H1 (cell line): ENCODE measurements around the gene GABRR1. TPM values are rescaled to one million over a fixed set of nuclear protein-coding genes. Genes with fewer than 3 reads are reported as not detected.
A peak's percentile ranks its signal among the peaks of the same experiment; 100 is the strongest.

Experiments used
- CTCF ChIA-PET: fragments of 300-600 bp; sonication (Branson Sonifier 250); formaldehyde crosslinking; loops from one replicate; lab custom pipeline; 2021; ENCODE audit not compliant: partially characterized antibody; lab: Charles Lee
- POLR2A ChIA-PET: fragments of 300-600 bp; sonication (Branson Sonifier 250); formaldehyde crosslinking; loops from one replicate; lab custom pipeline; 2021; ENCODE audit warnings: inconsistent platforms; ENCODE audit not compliant: partially characterized antibody; lab: Charles Lee
- DNase-seq, 2 experiments: peaks; one replicate each; pipeline versions ENCODE4 v3.0.0 to v3.0.0-alpha.2; 2010 to 2022; ENCODE audit warnings: low spot score in 2 of 2, low read depth in 1 of 2, mixed read lengths in 1 of 2
- FAIRE-seq: peaks from 2 replicates; lab custom pipeline; 2011; peaks lifted over from hg19 to GRCh38; lab: Jason Lieb, UNC
- H2AFZ ChIP-seq: 2 replicates; pipeline ENCODE4 v1.8.1; 2012; ENCODE audit warnings: low read length, inconsistent platforms
- H2AK5ac ChIP-seq: 2 replicates; pipeline ENCODE4 v1.6.1; 2013; ENCODE audit warnings: low read depth, low read length
- H2BK120ac ChIP-seq: replicated peaks from 2 replicates; pipeline ENCODE3; 2013; ENCODE audit warnings: low read depth, low read length, inconsistent platforms
- H2BK12ac ChIP-seq: 2 replicates; pipeline ENCODE4 v1.6.1; 2013; ENCODE audit warnings: low read depth, low read length
- H2BK15ac ChIP-seq: 2 replicates; pipeline ENCODE4 v1.6.1; 2013; ENCODE audit warnings: low read length
- H2BK20ac ChIP-seq: 2 replicates; pipeline ENCODE4 v1.6.1; 2013; ENCODE audit warnings: low read length
- H2BK5ac ChIP-seq: 2 replicates; pipeline ENCODE4 v1.6.1; 2013; ENCODE audit warnings: low read depth, low read length
- H3K14ac ChIP-seq: 2 replicates; pipeline ENCODE4 v1.6.1; 2013; ENCODE audit warnings: inconsistent platforms; ENCODE audit not compliant: insufficient read length
- H3K18ac ChIP-seq: 2 replicates; pipeline ENCODE4 v1.6.1; 2013; ENCODE audit warnings: low read length; ENCODE audit errors: extremely low read depth
- H3K23ac ChIP-seq: 2 replicates; pipeline ENCODE4 v1.6.1; 2013; ENCODE audit warnings: inconsistent platforms; ENCODE audit not compliant: insufficient read length
- H3K23me2 ChIP-seq: 2 replicates; pipeline ENCODE4 v1.6.1; 2013; ENCODE audit warnings: low read depth, low read length
- H3K27ac ChIP-seq: 2 replicates; pipeline ENCODE4 v1.6.1; 2011; ENCODE audit warnings: low read depth, low read length, inconsistent platforms
- H3K27me3 ChIP-seq, 4 experiments: replicated peaks in 1 of 4; 1 replicate in 1 of 4; 2 replicates in 3 of 4; pipeline versions ENCODE4 v1.6.1 to v1.8.1; 2011 to 2013; ENCODE audit warnings: low read length in 3 of 4, mild to moderate bottlenecking in 3 of 4, inconsistent platforms in 2 of 4, mixed read lengths in 2 of 4, moderate library complexity in 1 of 4; ENCODE audit not compliant: control insufficient read depth in 3 of 4, insufficient read depth in 3 of 4; ENCODE audit errors: extremely low read depth in 1 of 4
- H3K36me3 ChIP-seq, 4 experiments: 2 replicates each; pipeline versions ENCODE4 v1.6.1 to v1.8.1; 2011 to 2013; ENCODE audit warnings: mild to moderate bottlenecking in 4 of 4, low read length in 3 of 4, moderate library complexity in 2 of 4, control low read depth in 1 of 4, inconsistent platforms in 1 of 4; ENCODE audit not compliant: insufficient read depth in 4 of 4, control insufficient read depth in 2 of 4
- H3K4ac ChIP-seq: replicated peaks from 2 replicates; pipeline ENCODE3; 2013; ENCODE audit warnings: low read length, low read depth, mixed read lengths, inconsistent platforms; ENCODE audit not compliant: insufficient read length
- H3K4me1 ChIP-seq, 4 experiments: replicated peaks in 1 of 4; 1 replicate in 1 of 4; 2 replicates in 3 of 4; pipeline versions ENCODE4 v1.6.1 to v1.8.1; 2011 to 2013; ENCODE audit warnings: low read length in 3 of 4, inconsistent platforms in 2 of 4, mixed read lengths in 1 of 4; ENCODE audit not compliant: insufficient read depth in 4 of 4, control insufficient read depth in 3 of 4
- H3K4me2 ChIP-seq, 2 experiments: 2 replicates each; pipeline versions ENCODE4 v1.6.1 to v1.8.1; 2011 to 2013; ENCODE audit warnings: low read depth in 2 of 2, low read length in 2 of 2, control low read depth in 1 of 2, inconsistent platforms in 1 of 2, mild to moderate bottlenecking in 1 of 2; ENCODE audit not compliant: insufficient read depth in 1 of 2
- H3K4me3 ChIP-seq, 4 experiments: fragments of 200-600, 300-600 bp in 1 of 4; sonication (generic), shearing (Covaris generic), sonication (Bioruptor Twin) in 1 of 4; 2 replicates each; pipeline versions ENCODE4 v1.5.1 to v1.8.1; 2011 to 2016; ENCODE audit warnings: low read length in 4 of 4, low read depth in 3 of 4, control low read depth in 2 of 4, inconsistent platforms in 2 of 4, mild to moderate bottlenecking in 2 of 4, mixed read lengths in 1 of 4, moderate library complexity in 1 of 4; ENCODE audit not compliant: insufficient read depth in 2 of 4; ENCODE audit errors: extremely low read depth in 1 of 4
- H3K56ac ChIP-seq: replicated peaks from 2 replicates; pipeline ENCODE3; 2013; ENCODE audit warnings: low read depth, mild to moderate bottlenecking, mixed read lengths, low read length, inconsistent platforms; ENCODE audit not compliant: insufficient read length
- H3K79me1 ChIP-seq: 2 replicates; pipeline ENCODE4 v1.6.1; 2013; ENCODE audit warnings: low read depth, low read length, control low read depth
- H3K79me2 ChIP-seq, 2 experiments: 2 replicates each; pipeline versions ENCODE4 v1.6.1 to v1.8.1; 2012 to 2013; ENCODE audit warnings: low read length in 2 of 2, mild to moderate bottlenecking in 2 of 2, inconsistent platforms in 1 of 2; ENCODE audit not compliant: insufficient read depth in 2 of 2, control insufficient read depth in 1 of 2
- H3K9ac ChIP-seq, 4 experiments: replicated peaks in 1 of 4; 1 replicate in 1 of 4; 2 replicates in 3 of 4; pipeline versions ENCODE4 v1.6.1 to v1.8.1; 2011 to 2013; ENCODE audit warnings: low read depth in 3 of 4, low read length in 3 of 4, control low read depth in 2 of 4, mild to moderate bottlenecking in 2 of 4, moderate library complexity in 2 of 4, inconsistent platforms in 1 of 4; ENCODE audit errors: extremely low read depth in 1 of 4
- H3K9me3 ChIP-seq, 2 experiments: 2 replicates each; pipeline versions ENCODE4 v1.6.1 to v1.8.1; 2012 to 2013; ENCODE audit warnings: mild to moderate bottlenecking in 2 of 2, moderate library complexity in 2 of 2, control low read depth in 1 of 2, inconsistent platforms in 1 of 2, low read depth in 1 of 2, low read length in 1 of 2, mixed read lengths in 1 of 2; ENCODE audit not compliant: insufficient read depth in 2 of 2
- H4K20me1 ChIP-seq, 2 experiments: replicated peaks in 1 of 2; 2 replicates each; pipeline versions ENCODE3 to v1.8.1; 2011 to 2013; ENCODE audit warnings: inconsistent platforms in 2 of 2, low read length in 2 of 2, mild to moderate bottlenecking in 1 of 2; ENCODE audit not compliant: insufficient read depth in 2 of 2, control insufficient read depth in 1 of 2
- H4K5ac ChIP-seq: 2 replicates; pipeline ENCODE4 v1.6.1; 2013; ENCODE audit warnings: low read length, low read depth, mixed read lengths, inconsistent platforms; ENCODE audit not compliant: insufficient read length
- H4K8ac ChIP-seq: 2 replicates; pipeline ENCODE4 v1.8.0; 2013; ENCODE audit warnings: mild to moderate bottlenecking, moderate library complexity, low read length, inconsistent platforms; ENCODE audit not compliant: insufficient read depth; ENCODE audit errors: extremely low read depth
- H4K91ac ChIP-seq: replicated peaks from 2 replicates; pipeline ENCODE3; 2013; ENCODE audit warnings: low read length, mixed read lengths, inconsistent platforms; ENCODE audit not compliant: insufficient read length
- CTBP2 ChIP-seq: IDR thresholded peaks from 2 replicates; pipeline ENCODE4 v1.7.0; 2011; ENCODE audit warnings: borderline replicate concordance, mild to moderate bottlenecking, moderate library complexity, mixed read lengths, low read length; ENCODE audit not compliant: insufficient read depth, insufficient read length
- KDM1A ChIP-seq: fragments of 200-600, 300-600 bp; sonication (generic); IDR thresholded peaks from 2 replicates; pipeline ENCODE4 v1.7.1; 2016; ENCODE audit warnings: mild to moderate bottlenecking, low read length, borderline replicate concordance
- PHF8 ChIP-seq: fragments of 200-600 bp; sonication (generic); conservative IDR thresholded peaks from 2 replicates; pipeline ENCODE4 v1.7.1; 2012; ENCODE audit warnings: low read depth, mild to moderate bottlenecking, inconsistent platforms, low read length, moderate library complexity
- TAF7 ChIP-seq: optimal IDR thresholded peaks from 2 replicates; pipeline ENCODE3; 2011; ENCODE audit warnings: low read depth, mild to moderate bottlenecking, inconsistent platforms, low read length, moderate library complexity, borderline replicate concordance
- TCF12 ChIP-seq: IDR thresholded peaks from 2 replicates; pipeline ENCODE4 v1.6.1; 2011; ENCODE audit warnings: low read depth, mild to moderate bottlenecking, low read length
- ZNF274 ChIP-seq: IDR thresholded peaks from 2 replicates; pipeline ENCODE4 v1.7.0; 2012; ENCODE audit warnings: low read length, borderline replicate concordance; ENCODE audit errors: extremely low read depth
- WGBS, 2 experiments: shearing (Covaris generic) in 1 of 2; methylation state at CpG; one replicate each; pipeline versions ENCODE4 v1.1.6 to v1.1.7; 2013 to 2015; ENCODE audit warnings: low lambda C conversion rate in 2 of 2, mixed read lengths in 2 of 2, inconsistent platforms in 1 of 2, low coverage in 1 of 2, missing lambda C conversion rate in 1 of 2; ENCODE audit not compliant: insufficient replicate concordance in 2 of 2, insufficient coverage in 1 of 2, insufficient read length in 1 of 2; ENCODE audit errors: extremely low coverage in 1 of 2, missing lambda C conversion rate in 1 of 2; 5-methylcytosine and 5-hydroxymethylcytosine counted together
- polyA plus RNA-seq, 7 experiments: library from polyadenylated mRNA; depleted of rRNA in 3 of 7; stranded (reverse) in 5 of 7; unstranded in 2 of 7; fragments of >200 nt in 5 of 7; fragments of 200-250 nt in 2 of 7; gene quantifications; 1 replicate in 5 of 7; 2 replicates in 1 of 7; 4 replicates in 1 of 7; pipeline versions ENCODE4 v1.2.1 to v1.2.3, GENCODE V29; 2011 to 2013; ENCODE audit warnings: missing spikeins in 2 of 7, mixed read lengths in 2 of 7
- total RNA-seq: library from RNA; stranded (reverse); fragmentation: NEBNext Ultra II Directional; extraction: Animal tissue kit (Norgen Biotek cat#: 25700); gene quantifications from 2 replicates; pipeline ENCODE4 v1.2.1, GENCODE V29; 2021
- TF ChIP-seq, protein P1 (sequence below), 3 experiments: IDR thresholded peaks; 1 replicate in 2 of 3; 2 replicates in 1 of 3; pipeline versions ENCODE4 v1.5.1 to v1.6.1; 2011; ENCODE audit warnings: low read length in 3 of 3, mild to moderate bottlenecking in 3 of 3, inconsistent platforms in 2 of 3, low read depth in 1 of 3, moderate library complexity in 1 of 3; ENCODE audit not compliant: insufficient read depth in 1 of 3; ENCODE audit errors: control extremely low read depth in 1 of 3
- TF ChIP-seq, protein P2 (sequence below): IDR thresholded peaks from 2 replicates; pipeline ENCODE4 v1.6.1; 2012; ENCODE audit warnings: inconsistent platforms

The GABRR1 gene
- total and polyA plus RNA-seq, 2 of the 8 experiments (the other 6 are each of a cell fraction or from before 2014, with no cell fraction given), result 0.60 to 0.63 TPM

DNA sequence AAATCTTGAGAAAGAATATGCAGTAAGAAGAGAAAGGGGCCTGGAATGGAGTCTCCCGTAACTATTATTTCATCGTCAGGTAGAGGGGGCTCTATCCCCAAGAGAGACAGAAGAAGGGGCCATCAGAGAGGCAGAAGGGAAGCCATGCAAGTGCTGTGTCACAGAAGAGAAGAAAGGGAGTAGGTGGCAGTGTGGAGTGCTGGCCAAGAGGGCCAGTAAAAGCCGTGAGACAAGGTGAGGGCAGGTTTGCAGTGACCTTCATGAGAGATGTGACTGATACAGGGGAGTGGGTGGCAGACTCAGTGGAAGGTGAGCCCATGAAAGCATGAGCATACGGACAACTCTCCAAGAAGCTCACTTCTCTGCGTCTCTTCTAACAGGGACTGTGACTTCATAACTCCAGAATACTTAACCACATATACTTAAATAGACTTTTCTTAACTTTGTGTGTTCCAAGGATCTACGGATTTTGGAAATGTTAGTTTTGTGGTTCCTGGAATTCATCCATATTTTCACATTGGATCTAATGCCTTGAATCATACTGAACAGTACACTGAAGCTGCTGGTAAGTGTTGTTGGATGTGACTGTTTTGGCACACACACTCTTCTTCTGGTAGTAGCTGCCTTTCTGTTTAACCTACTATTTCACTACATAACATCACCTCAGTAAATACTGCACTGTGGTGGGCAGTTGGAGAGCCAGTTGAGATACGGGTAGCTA, 55.7 kb downstream of the GABRR1 start:
- no peak overlapping the region; the same call in 1 of the 2 replicates for H3K18ac ChIP-seq
- no peak overlapping the region for H4K8ac ChIP-seq
- no peaks in the 10 kb centered on the region for H3K27me3 ChIP-seq
- FAIRE-seq, result no peak
- no peak overlapping the region for H3K4ac ChIP-seq
- no peak overlapping the region for H3K23ac ChIP-seq
- H3K27ac ChIP-seq, result no peak overlapping the region
- no peak overlapping the region for H3K4me2 ChIP-seq
- ChIA-PET POLR2A (no interaction called here), CTCF (interaction anchor here (0.5 to 2.2 kb wide), 30 partner anchors 9 to 417 kb away, joined by 3 to 9 read pairs (median 4); partner anchors contain the start of gene GABRR2)
- no peak overlapping the region for H3K56ac ChIP-seq
- no peak overlapping the region for H2BK12ac ChIP-seq
- no peak overlapping the region for H2AFZ ChIP-seq
- H2BK20ac ChIP-seq, result peak overlapping the region; percentile 13; the same call in 1 of the 2 replicates
- no peak overlapping the region for H3K14ac ChIP-seq
- H3K36me3 ChIP-seq, result peaks cover 0 to 4% (median 0%) of the 10 kb centered on the region in 4 experiments; a peak in 1 of 8 replicates
- no peak overlapping the region for H3K4me3 ChIP-seq
- no peak for DNase-seq
- no peaks in the 10 kb centered on the region for H4K20me1 ChIP-seq
- no peak overlapping the region for H2BK5ac ChIP-seq
- peaks cover 0 to 3% (median 0%) of the 10 kb centered on the region in 4 experiments; a peak in 1 of 7 replicates for H3K4me1 ChIP-seq
- H4K5ac ChIP-seq, result no peak overlapping the region
- H2BK15ac ChIP-seq, result no peak overlapping the region
- no peak overlapping the region for H3K9ac ChIP-seq
- no peaks in the 10 kb centered on the region; the same call in 1 of the 2 replicates for H3K23me2 ChIP-seq
- WGBS, 2 experiments, result 70% methylated on average over 7 of the region's 7 CpGs; no CpG with 5 or more reads in 1 of the 2 experiments
- no peaks in the 10 kb centered on the region for H3K9me3 ChIP-seq
- H3K79me1 ChIP-seq, result no peaks in the 10 kb centered on the region
- H3K79me2 ChIP-seq, result no peaks in the 10 kb centered on the region
- no peak overlapping the region for H2AK5ac ChIP-seq
- no peak overlapping the region for H4K91ac ChIP-seq
- no peak overlapping the region for H2BK120ac ChIP-seq
- TF ChIP-seq, protein P1, sequence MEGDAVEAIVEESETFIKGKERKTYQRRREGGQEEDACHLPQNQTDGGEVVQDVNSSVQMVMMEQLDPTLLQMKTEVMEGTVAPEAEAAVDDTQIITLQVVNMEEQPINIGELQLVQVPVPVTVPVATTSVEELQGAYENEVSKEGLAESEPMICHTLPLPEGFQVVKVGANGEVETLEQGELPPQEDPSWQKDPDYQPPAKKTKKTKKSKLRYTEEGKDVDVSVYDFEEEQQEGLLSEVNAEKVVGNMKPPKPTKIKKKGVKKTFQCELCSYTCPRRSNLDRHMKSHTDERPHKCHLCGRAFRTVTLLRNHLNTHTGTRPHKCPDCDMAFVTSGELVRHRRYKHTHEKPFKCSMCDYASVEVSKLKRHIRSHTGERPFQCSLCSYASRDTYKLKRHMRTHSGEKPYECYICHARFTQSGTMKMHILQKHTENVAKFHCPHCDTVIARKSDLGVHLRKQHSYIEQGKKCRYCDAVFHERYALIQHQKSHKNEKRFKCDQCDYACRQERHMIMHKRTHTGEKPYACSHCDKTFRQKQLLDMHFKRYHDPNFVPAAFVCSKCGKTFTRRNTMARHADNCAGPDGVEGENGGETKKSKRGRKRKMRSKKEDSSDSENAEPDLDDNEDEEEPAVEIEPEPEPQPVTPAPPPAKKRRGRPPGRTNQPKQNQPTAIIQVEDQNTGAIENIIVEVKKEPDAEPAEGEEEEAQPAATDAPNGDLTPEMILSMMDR (IDR thresholded peaks at IDR 0.05; ENCODE audit: control extremely low read depth in 1 of 3, insufficient read depth in 1 of 3, low read depth in 1 of 3, low read length in 3 of 3), result peak; percentile 34 to 73 (median 55)
- TF ChIP-seq, protein P2, sequence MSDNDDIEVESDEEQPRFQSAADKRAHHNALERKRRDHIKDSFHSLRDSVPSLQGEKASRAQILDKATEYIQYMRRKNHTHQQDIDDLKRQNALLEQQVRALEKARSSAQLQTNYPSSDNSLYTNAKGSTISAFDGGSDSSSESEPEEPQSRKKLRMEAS, result no peak
- TF ChIP-seq TAF7, result no peak
- TF ChIP-seq ZNF274, result no peak
- TF ChIP-seq PHF8, result no peak
- no peak for TF ChIP-seq CTBP2
- no peak for TF ChIP-seq KDM1A
- no peak for TF ChIP-seq TCF12
